GM23338 (cell line): Measurements from ENCODE around the gene MINAR1.

ENCODE experiments used
- POLR2AphosphoS5 ChIP-seq: IDR thresholded peaks from 2 replicates; pipeline ENCODE4 v1.6.1; 2016; ENCODE audit warnings: antibody characterized with exemption, low read depth
- STAT1 ChIP-seq: IDR thresholded peaks from one replicate; pipeline ENCODE4 v1.6.1; 2016; ENCODE audit warnings: antibody characterized with exemption; ENCODE audit not compliant: unreplicated experiment
- TF ChIP-seq, protein P1 (sequence below), 2 experiments: fragments of 200-600 bp in 1 of 2; sonication (generic) in 1 of 2; conservative IDR thresholded peaks; 2 replicates each; pipeline versions ENCODE4 v1.5.1 to v1.6.1; 2016 to 2017; ENCODE audit warnings: antibody characterized with exemption in 2 of 2, low read depth in 2 of 2, mild to moderate bottlenecking in 2 of 2, moderate library complexity in 1 of 2
- TF ChIP-seq, protein P2 (sequence below): IDR thresholded peaks from one replicate; pipeline ENCODE4 v1.6.1; 2018; ENCODE audit warnings: antibody characterized with exemption; ENCODE audit not compliant: unreplicated experiment

DNA sequence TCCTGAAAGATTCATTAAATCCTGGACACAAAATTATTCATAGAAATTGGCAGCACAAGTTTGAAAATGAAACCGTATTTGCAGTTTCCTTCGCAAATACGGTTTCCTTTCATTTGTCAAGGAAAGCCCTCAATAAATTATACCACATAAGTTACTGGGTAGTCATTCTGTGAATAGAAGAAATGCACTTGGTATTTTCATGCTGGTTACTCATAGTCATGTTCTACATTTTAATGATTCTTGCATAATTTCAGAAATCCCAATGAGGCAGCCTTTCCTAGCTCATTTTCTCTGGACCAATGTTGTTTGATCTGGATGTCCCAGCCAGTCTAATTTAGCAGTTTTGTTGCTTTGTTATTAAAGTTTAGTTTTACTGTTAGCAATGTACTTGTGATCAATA, 43.2 kb downstream of the MINAR1 start:
- TF ChIP-seq POLR2AphosphoS5: no peak
- TF ChIP-seq, protein P1, sequence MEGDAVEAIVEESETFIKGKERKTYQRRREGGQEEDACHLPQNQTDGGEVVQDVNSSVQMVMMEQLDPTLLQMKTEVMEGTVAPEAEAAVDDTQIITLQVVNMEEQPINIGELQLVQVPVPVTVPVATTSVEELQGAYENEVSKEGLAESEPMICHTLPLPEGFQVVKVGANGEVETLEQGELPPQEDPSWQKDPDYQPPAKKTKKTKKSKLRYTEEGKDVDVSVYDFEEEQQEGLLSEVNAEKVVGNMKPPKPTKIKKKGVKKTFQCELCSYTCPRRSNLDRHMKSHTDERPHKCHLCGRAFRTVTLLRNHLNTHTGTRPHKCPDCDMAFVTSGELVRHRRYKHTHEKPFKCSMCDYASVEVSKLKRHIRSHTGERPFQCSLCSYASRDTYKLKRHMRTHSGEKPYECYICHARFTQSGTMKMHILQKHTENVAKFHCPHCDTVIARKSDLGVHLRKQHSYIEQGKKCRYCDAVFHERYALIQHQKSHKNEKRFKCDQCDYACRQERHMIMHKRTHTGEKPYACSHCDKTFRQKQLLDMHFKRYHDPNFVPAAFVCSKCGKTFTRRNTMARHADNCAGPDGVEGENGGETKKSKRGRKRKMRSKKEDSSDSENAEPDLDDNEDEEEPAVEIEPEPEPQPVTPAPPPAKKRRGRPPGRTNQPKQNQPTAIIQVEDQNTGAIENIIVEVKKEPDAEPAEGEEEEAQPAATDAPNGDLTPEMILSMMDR (conservative IDR thresholded peaks at IDR 0.05; ENCODE audit: low read depth in 2 of 2): no peak
- no peak for TF ChIP-seq STAT1
- TF ChIP-seq, protein P2, sequence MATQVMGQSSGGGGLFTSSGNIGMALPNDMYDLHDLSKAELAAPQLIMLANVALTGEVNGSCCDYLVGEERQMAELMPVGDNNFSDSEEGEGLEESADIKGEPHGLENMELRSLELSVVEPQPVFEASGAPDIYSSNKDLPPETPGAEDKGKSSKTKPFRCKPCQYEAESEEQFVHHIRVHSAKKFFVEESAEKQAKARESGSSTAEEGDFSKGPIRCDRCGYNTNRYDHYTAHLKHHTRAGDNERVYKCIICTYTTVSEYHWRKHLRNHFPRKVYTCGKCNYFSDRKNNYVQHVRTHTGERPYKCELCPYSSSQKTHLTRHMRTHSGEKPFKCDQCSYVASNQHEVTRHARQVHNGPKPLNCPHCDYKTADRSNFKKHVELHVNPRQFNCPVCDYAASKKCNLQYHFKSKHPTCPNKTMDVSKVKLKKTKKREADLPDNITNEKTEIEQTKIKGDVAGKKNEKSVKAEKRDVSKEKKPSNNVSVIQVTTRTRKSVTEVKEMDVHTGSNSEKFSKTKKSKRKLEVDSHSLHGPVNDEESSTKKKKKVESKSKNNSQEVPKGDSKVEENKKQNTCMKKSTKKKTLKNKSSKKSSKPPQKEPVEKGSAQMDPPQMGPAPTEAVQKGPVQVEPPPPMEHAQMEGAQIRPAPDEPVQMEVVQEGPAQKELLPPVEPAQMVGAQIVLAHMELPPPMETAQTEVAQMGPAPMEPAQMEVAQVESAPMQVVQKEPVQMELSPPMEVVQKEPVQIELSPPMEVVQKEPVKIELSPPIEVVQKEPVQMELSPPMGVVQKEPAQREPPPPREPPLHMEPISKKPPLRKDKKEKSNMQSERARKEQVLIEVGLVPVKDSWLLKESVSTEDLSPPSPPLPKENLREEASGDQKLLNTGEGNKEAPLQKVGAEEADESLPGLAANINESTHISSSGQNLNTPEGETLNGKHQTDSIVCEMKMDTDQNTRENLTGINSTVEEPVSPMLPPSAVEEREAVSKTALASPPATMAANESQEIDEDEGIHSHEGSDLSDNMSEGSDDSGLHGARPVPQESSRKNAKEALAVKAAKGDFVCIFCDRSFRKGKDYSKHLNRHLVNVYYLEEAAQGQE: no peak
